HFF-Myc (cell line): ENCODE measurements around the gene PPFIA2.

ENCODE experiments used
- DNase-seq: peaks from one replicate; pipeline ENCODE4 v3.0.0-alpha.2; 2011; ENCODE audit warnings: low read depth; ENCODE audit errors: extremely low read depth
- H3K4me3 ChIP-seq: replicated peaks from 2 replicates; pipeline ENCODE4 v1.5.1; 2011; ENCODE audit warnings: low read depth, mild to moderate bottlenecking, control low read depth, low read length
- TF ChIP-seq, protein P1 (sequence below): IDR thresholded peaks from 2 replicates; pipeline ENCODE4 v1.5.1; 2012; ENCODE audit warnings: mild to moderate bottlenecking, low read depth, low read length, control low read depth; ENCODE audit errors: missing control alignments

PPFIA2 gene

DNA sequence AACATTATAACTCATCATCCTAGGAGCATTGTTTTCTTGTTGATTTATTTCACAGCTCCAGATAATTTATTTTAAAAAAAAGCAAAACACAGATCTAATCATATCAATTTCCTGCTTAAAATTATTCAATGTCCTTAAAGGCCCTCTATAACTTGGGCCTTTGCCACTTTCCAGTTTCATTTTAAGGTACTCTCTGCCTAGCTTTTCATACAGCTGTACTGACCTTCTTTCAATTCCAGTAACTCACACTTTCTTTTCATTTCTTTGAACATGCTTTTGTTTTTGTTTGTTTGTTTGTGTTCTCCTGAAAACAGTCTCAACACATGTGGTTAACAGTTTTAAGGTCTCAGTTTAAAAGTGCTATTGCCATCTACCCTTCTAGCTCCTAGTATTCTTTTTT lies 399.4 kb downstream of the PPFIA2 start:
- TF ChIP-seq, protein P1, sequence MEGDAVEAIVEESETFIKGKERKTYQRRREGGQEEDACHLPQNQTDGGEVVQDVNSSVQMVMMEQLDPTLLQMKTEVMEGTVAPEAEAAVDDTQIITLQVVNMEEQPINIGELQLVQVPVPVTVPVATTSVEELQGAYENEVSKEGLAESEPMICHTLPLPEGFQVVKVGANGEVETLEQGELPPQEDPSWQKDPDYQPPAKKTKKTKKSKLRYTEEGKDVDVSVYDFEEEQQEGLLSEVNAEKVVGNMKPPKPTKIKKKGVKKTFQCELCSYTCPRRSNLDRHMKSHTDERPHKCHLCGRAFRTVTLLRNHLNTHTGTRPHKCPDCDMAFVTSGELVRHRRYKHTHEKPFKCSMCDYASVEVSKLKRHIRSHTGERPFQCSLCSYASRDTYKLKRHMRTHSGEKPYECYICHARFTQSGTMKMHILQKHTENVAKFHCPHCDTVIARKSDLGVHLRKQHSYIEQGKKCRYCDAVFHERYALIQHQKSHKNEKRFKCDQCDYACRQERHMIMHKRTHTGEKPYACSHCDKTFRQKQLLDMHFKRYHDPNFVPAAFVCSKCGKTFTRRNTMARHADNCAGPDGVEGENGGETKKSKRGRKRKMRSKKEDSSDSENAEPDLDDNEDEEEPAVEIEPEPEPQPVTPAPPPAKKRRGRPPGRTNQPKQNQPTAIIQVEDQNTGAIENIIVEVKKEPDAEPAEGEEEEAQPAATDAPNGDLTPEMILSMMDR: no peak
- DNase-seq: no peak
- H3K4me3 ChIP-seq: no peak overlapping the region

DNA sequence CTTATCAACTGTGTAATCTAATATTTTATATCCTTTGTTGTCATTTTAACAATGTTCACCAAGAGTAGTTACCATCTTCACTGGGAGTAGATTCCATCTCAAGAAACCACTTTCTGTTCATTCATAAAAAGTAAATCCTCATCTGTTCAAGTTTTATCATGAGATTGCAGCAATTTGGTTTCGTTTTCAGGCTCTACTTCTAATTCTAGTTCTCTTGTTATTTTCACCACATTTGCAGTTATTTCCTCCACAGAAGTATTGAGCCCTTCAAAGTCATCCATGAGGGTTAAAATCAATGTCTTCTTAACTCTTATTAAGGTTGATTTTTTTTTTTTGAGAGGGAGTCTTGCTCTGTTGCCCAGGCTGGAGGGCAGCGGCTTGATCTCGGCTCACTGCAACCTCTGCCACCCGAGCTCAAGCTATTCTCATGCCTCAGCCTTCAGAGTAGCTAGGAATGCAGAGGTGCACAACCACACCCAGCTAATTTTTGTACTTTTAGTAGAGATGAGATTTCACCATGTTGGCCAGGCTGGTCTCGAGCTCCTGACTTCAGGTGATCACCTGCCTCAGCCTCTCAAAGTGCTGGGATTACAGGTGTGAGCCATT lies 404.7 kb downstream of the PPFIA2 start:
- TF ChIP-seq, protein P1: no peak
- no peak for DNase-seq
- no peak overlapping the region for H3K4me3 ChIP-seq

DNA sequence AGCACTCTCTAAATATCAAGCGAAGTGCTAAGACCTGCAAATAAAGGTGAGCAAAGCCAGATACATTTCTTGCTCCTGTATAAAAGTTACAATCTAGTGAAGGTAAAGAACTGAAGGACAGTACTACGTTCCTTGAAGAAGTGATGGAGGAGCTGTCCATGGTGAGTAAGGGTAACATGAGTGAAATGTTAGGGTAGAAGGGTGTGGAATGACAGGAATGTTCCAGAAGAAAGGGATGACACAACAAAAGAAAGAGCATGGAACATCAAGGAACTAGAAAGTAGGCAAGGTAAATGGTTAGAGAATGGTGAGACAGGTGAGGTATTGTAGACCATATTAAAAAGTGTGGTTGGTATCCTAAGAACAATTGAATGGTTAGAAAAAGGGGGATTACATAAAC lies 408.8 kb downstream of the PPFIA2 start:
- DNase-seq: no peak
- TF ChIP-seq, protein P1: no peak
- H3K4me3 ChIP-seq: no peak overlapping the region

DNA sequence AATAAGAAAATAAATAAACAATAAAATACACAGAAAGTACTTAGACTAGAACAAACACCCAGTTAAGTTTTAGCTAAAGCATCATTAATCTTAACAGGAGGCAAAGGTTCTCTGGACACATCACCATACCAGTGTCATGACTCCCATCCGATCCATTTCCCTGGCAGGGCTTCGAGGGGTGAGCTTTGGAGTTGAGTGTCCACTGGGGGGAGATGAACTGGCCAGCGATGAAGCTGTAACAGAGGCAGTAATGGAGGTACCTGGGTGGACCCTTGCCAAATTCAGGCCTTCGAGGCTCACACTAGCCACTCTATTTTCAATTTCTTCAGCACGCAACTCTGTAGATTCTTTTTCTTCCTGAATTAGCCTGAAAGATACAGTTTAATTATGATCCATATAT lies 411.7 kb downstream of the PPFIA2 start:
- no peak for DNase-seq
- TF ChIP-seq, protein P1: no peak
- no peak overlapping the region for H3K4me3 ChIP-seq

DNA sequence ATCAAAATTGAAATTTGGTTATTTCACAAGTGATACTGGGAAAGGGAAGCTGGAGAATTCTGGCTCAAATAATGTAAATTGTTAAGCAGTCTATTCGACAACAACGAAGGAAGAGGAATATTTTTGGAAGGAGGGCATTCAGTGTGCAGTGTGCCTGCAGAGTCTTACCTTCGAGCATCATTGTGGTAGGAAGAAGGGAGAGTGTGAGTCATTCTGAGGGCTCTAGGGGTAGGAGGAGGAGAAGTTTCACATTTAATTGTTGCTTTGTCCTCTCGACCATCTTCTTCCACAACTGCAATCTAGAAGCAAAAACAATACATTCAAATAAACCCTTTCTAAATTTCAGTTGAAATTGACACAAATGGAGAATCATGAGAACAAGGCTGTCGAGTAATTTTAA lies 418.2 kb downstream of the PPFIA2 start:
- TF ChIP-seq, protein P1: no peak
- no peak for DNase-seq

DNA sequence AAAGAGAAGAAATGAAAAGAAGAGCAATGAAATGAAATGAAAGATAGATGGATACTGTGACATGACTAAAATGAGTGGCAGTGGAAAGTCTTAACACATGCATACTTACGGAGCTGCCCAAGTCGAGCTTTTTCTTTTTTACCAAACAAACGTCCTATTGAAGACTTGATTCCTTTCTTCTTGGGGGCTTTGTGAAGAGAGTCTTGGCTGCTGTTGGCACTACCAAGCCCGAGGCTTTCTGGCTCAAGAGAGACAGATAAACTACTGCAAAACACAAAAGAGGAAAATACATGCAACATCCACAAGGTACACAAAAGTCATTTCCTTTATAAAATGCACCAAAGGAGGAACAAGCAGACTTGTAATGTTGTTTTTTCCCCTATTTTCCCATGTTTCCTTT lies 420.1 kb downstream of the PPFIA2 start:
- no peak for DNase-seq
- no peak overlapping the region for H3K4me3 ChIP-seq
- TF ChIP-seq, protein P1: no peak

More for the DNA sequence above, 418.2 kb downstream of the PPFIA2 start:
- no peak overlapping the region for H3K4me3 ChIP-seq

DNA sequence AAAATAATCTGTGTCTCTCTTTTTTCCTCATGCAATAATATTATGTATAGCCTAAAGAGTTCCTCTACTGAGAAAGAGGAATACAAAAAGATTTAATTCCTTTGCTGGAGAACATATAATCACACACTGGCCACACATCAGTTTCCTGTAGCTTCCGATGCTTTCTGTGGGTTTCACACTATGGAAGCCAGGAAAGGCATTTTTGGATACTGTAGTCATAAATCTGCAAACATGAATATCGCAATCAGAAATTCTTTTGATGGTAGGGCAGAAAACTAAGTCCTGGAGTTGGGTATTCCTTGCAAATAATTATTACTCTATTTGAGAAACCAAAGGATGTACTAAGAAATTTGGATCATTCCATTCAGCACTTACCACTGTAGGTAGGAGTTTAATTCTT lies 421.3 kb downstream of the PPFIA2 start:
- TF ChIP-seq, protein P1: no peak
- DNase-seq: no peak
- no peak overlapping the region for H3K4me3 ChIP-seq
